ENCODE data around the gene CTXN3.

GRCh38 chr5:127706691-127707090 lies 57.8 kb downstream of the CTXN3 start:
- no peak for TF ChIP-seq EP300 (IDR thresholded peaks at IDR 0.05)
- TF ChIP-seq POLR2AphosphoS5 (IDR thresholded peaks at IDR 0.05): no peak
- no peak for TF ChIP-seq CTCF (IDR thresholded peaks at IDR 0.05)
- no peak for TF ChIP-seq POLR2A (IDR thresholded peaks at IDR 0.05)
